Activated naive CD8-positive, alpha-beta T cell (primary cell): ENCODE data around the gene BORCS5.

Experiments
- H3K27ac Mint-ChIP-seq: one replicate; pipeline ENCODE4 v1.8.0; 2021; ENCODE audit warnings: mixed read lengths
- H3K27me3 Mint-ChIP-seq: one replicate; pipeline ENCODE4 v1.8.0; 2021; ENCODE audit warnings: mixed read lengths
- H3K36me3 Mint-ChIP-seq: one replicate; pipeline ENCODE4 v1.8.0; 2021; ENCODE audit warnings: mixed read lengths
- H3K4me1 Mint-ChIP-seq: one replicate; pipeline ENCODE4 v1.8.0; 2021; ENCODE audit warnings: low read depth, mixed read lengths
- H3K4me3 Mint-ChIP-seq: one replicate; pipeline ENCODE4 v1.8.0; 2021; ENCODE audit warnings: mild to moderate bottlenecking, mixed read lengths
- H3K9me3 Mint-ChIP-seq: one replicate; pipeline ENCODE4 v1.8.0; 2021; ENCODE audit warnings: low read depth, mixed read lengths

BORCS5 gene

GRCh38 chr12:12367482-12367998 lies 10.7 kb downstream of the BORCS5 start:
- no peaks in the 10 kb centered on the region for H3K27me3 Mint-ChIP-seq
- peak overlapping the region; percentile 30 for H3K27ac Mint-ChIP-seq
- no peaks in the 10 kb centered on the region for H3K9me3 Mint-ChIP-seq
- H3K36me3 Mint-ChIP-seq = peaks cover 14% of the 10 kb centered on the region
- no peak overlapping the region for H3K4me3 Mint-ChIP-seq
- H3K4me1 Mint-ChIP-seq = peaks cover 29% of the 10 kb centered on the region

GRCh38 chr12:12372946-12373722 lies 16.3 kb downstream of the BORCS5 start:
- Mint-ChIP-seq H3K4me3 (no peak overlapping the region), H3K36me3 (peaks cover 4% of the 10 kb centered on the region), H3K27me3 (no peaks in the 10 kb centered on the region), H3K27ac (no peak overlapping the region), H3K9me3 (no peaks in the 10 kb centered on the region), H3K4me1 (peaks cover 14% of the 10 kb centered on the region)

- peaks cover 36% of the 10 kb centered on the region for H3K4me1 Mint-ChIP-seq
- no peak overlapping the region for H3K4me3 Mint-ChIP-seq
- H3K27ac Mint-ChIP-seq = peak overlapping the region; percentile 8
- no peaks in the 10 kb centered on the region for H3K27me3 Mint-ChIP-seq
- H3K9me3 Mint-ChIP-seq = no peaks in the 10 kb centered on the region
- peaks cover 6% of the 10 kb centered on the region for H3K36me3 Mint-ChIP-seq
Observed at GRCh38 chr12:12376646-12377448, 20.0 kb downstream of the BORCS5 start.

DNA sequence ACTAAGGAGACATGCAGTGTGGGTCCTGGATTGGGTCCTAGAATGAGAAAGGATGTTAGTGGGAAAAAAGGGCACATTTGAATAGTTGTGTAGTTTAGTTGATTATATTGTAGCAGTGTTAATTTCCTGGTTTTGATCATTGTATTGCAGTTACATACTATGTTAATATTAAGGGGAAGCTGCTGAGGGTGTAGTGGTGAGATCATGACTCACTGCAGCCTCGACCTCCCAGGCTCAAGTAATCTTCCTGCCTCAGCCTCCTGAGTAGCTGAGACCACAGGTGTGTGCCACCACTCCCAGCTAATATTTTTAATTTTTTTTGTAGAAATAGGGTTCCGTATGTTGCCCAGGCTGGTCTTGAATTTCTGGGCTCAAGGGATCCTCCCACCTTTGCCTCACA lies 21.7 kb downstream of the BORCS5 start:
- Mint-ChIP-seq H3K4me3 (no peak overlapping the region), H3K4me1 (peaks cover 40% of the 10 kb centered on the region), H3K27ac (peak overlapping the region; percentile 2), H3K27me3 (no peaks in the 10 kb centered on the region), H3K36me3 (peaks cover 16% of the 10 kb centered on the region), H3K9me3 (no peaks in the 10 kb centered on the region)

- Mint-ChIP-seq H3K27me3 (no peaks in the 10 kb centered on the region), H3K36me3 (peaks cover 24% of the 10 kb centered on the region), H3K27ac (peak overlapping the region; percentile 91), H3K4me3 (peak overlapping the region; percentile 38), H3K4me1 (peaks cover 52% of the 10 kb centered on the region), H3K9me3 (no peaks in the 10 kb centered on the region)
Observed at GRCh38 chr12:12379831-12380730, 23.2 kb downstream of the BORCS5 start.

GRCh38 chr12:12380949-12381593 lies 24.2 kb downstream of the BORCS5 start:
- H3K36me3 Mint-ChIP-seq = peaks cover 26% of the 10 kb centered on the region
- no peaks in the 10 kb centered on the region for H3K27me3 Mint-ChIP-seq
- peaks cover 56% of the 10 kb centered on the region for H3K4me1 Mint-ChIP-seq
- no peaks in the 10 kb centered on the region for H3K9me3 Mint-ChIP-seq
- no peak overlapping the region for H3K4me3 Mint-ChIP-seq
- H3K27ac Mint-ChIP-seq = no peak overlapping the region

- Mint-ChIP-seq H3K27ac (no peak overlapping the region), H3K9me3 (no peaks in the 10 kb centered on the region), H3K4me1 (peaks cover 52% of the 10 kb centered on the region), H3K36me3 (peaks cover 27% of the 10 kb centered on the region), H3K4me3 (no peak overlapping the region), H3K27me3 (no peaks in the 10 kb centered on the region)
Observed at GRCh38 chr12:12381982-12382381, 25.1 kb downstream of the BORCS5 start.

GRCh38 chr12:12384571-12385340 lies 27.9 kb downstream of the BORCS5 start:
- Mint-ChIP-seq H3K4me3 (peak overlapping the region; percentile 52), H3K27ac (peak overlapping the region; percentile 78), H3K4me1 (peaks cover 56% of the 10 kb centered on the region), H3K36me3 (peaks cover 31% of the 10 kb centered on the region), H3K9me3 (no peaks in the 10 kb centered on the region), H3K27me3 (no peaks in the 10 kb centered on the region)

GRCh38 chr12:12387501-12387900 lies 30.6 kb downstream of the BORCS5 start:
- peaks cover 35% of the 10 kb centered on the region for H3K36me3 Mint-ChIP-seq
- H3K4me1 Mint-ChIP-seq = peaks cover 41% of the 10 kb centered on the region
- H3K27ac Mint-ChIP-seq = peak overlapping the region; percentile 81
- H3K27me3 Mint-ChIP-seq = no peaks in the 10 kb centered on the region
- no peak overlapping the region for H3K4me3 Mint-ChIP-seq
- H3K9me3 Mint-ChIP-seq = no peaks in the 10 kb centered on the region

DNA sequence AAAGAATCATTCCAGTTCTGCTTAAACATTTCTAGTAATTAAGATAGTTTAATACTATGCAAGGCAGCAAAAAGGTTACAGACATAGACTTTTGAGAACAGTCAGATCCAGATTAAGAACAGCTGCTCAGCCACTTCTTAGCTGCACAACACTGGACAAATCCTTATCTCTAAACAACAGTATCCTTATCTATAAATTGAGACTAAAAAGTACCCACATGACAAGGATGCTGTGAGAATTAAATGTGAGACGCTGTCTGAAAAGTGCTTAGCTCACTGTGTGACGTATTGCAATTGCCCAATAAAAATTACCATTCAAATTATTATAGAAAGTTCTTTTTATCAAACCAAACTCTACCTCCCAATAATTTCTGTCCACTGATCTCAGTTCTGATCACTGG lies 35.5 kb downstream of the BORCS5 start:
- peaks cover 19% of the 10 kb centered on the region for H3K36me3 Mint-ChIP-seq
- H3K27ac Mint-ChIP-seq = no peak overlapping the region
- H3K4me1 Mint-ChIP-seq = peaks cover 16% of the 10 kb centered on the region
- H3K27me3 Mint-ChIP-seq = no peaks in the 10 kb centered on the region
- H3K9me3 Mint-ChIP-seq = no peaks in the 10 kb centered on the region
- no peak overlapping the region for H3K4me3 Mint-ChIP-seq

GRCh38 chr12:12393171-12393570 lies 36.3 kb downstream of the BORCS5 start:
- no peaks in the 10 kb centered on the region for H3K9me3 Mint-ChIP-seq
- no peaks in the 10 kb centered on the region for H3K27me3 Mint-ChIP-seq
- no peak overlapping the region for H3K27ac Mint-ChIP-seq
- peaks cover 15% of the 10 kb centered on the region for H3K36me3 Mint-ChIP-seq
- H3K4me3 Mint-ChIP-seq = no peak overlapping the region
- H3K4me1 Mint-ChIP-seq = peaks cover 8% of the 10 kb centered on the region

DNA sequence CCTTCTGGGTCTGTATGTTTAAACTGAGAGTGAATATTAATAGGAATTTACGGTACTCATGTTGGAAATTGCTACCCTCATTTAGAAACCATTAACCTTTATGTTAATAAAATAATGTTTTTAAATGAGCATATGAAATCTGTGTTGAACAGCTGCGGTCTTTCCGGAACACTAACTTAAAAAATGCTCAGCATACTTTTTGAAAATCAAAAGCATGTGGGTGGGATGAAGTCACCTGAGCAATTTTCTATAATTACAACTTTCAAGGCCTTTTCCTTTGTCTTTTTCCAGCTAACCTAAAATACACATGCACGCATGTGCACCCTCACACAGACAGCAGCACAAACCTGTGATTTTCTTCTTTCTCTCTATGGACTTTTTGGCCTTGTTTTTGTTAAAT lies 39.8 kb downstream of the BORCS5 start:
- Mint-ChIP-seq H3K9me3 (peaks cover 7% of the 10 kb centered on the region), H3K27ac (no peak overlapping the region)

GRCh38 chr12:12397184-12397583 lies 40.3 kb downstream of the BORCS5 start:
- no peak overlapping the region for H3K4me3 Mint-ChIP-seq
- no peaks in the 10 kb centered on the region for H3K27me3 Mint-ChIP-seq
- peaks cover 7% of the 10 kb centered on the region for H3K9me3 Mint-ChIP-seq
- peaks cover 12% of the 10 kb centered on the region for H3K36me3 Mint-ChIP-seq
- H3K27ac Mint-ChIP-seq = no peak overlapping the region
- H3K4me1 Mint-ChIP-seq = peaks cover 3% of the 10 kb centered on the region

More for the DNA sequence above, 39.8 kb downstream of the BORCS5 start:
- Mint-ChIP-seq H3K4me3 (no peak overlapping the region), H3K27me3 (no peaks in the 10 kb centered on the region), H3K36me3 (peaks cover 12% of the 10 kb centered on the region), H3K4me1 (peaks cover 2% of the 10 kb centered on the region)
